GM18951 (cell line): ENCODE measurements around the gene FZD10.

Experiments used
- POLR2A ChIP-seq: IDR thresholded peaks from 4 replicates; pipeline ENCODE4 v1.6.1; 2011; ENCODE audit warnings: mild to moderate bottlenecking; ENCODE audit not compliant: insufficient read length, insufficient read depth; ENCODE audit errors: extremely low read depth
- in situ Hi-C: fragments of 300-500 bp; cut with MboI; formaldehyde crosslinking; loops from one replicate; pipeline ENCODE4 v1.12.0; 2022; ENCODE audit warnings: low sequenced_read_pairs, mixed read lengths, inconsistent platforms; ENCODE audit not compliant: unreplicated experiment

The FZD10 gene

DNA sequence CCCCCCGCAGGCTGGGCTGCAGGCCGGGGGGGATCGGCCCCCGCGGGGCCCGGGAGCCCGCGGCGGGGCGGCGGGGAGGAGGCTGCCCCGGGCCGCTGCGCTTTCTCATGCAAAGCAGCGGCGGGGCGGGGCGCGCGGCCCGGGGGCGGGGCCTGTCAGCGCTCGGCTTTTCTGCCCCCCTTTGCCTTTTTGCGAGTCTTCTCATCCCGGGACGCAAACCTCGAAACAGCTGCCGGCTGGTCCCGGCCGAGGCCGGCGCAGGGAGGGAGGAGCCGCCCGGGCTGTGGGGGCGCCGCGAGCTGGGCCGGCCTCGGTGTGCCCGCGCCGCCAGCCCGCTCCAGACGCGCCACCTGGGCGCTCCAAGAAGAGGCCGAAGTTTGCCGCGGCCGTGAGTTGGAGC is at the start of gene FZD10:
TSS of gene FZD10 (plus strand) at position 198 of the 400 bp plus-strand sequence. CDS start 479 bp downstream, outside the sequence.
- in situ Hi-C loops = no loop called here
- no peak for TF ChIP-seq POLR2A

GRCh38 chr12:130114952-130115351 is 47.3 kb upstream of the FZD10 start:
- no peak for TF ChIP-seq POLR2A
- in situ Hi-C loops = no loop called here

GRCh38 chr12:130115646-130116045 is 46.6 kb upstream of the FZD10 start:
- TF ChIP-seq POLR2A = no peak
- in situ Hi-C loops = no loop called here

GRCh38 chr12:130116791-130117190 is 45.5 kb upstream of the FZD10 start:
- in situ Hi-C loops = no loop called here

GRCh38 chr12:130117233-130117632 is 45.0 kb upstream of the FZD10 start:
- in situ Hi-C loops = no loop called here

More at GRCh38 chr12:130116791-130117190, 45.5 kb upstream of the FZD10 start:
- no peak for TF ChIP-seq POLR2A

GRCh38 chr12:130117701-130118100 is 44.6 kb upstream of the FZD10 start:
- in situ Hi-C loops = no loop called here
- TF ChIP-seq POLR2A = no peak

More at GRCh38 chr12:130117233-130117632, 45.0 kb upstream of the FZD10 start:
- no peak for TF ChIP-seq POLR2A

DNA sequence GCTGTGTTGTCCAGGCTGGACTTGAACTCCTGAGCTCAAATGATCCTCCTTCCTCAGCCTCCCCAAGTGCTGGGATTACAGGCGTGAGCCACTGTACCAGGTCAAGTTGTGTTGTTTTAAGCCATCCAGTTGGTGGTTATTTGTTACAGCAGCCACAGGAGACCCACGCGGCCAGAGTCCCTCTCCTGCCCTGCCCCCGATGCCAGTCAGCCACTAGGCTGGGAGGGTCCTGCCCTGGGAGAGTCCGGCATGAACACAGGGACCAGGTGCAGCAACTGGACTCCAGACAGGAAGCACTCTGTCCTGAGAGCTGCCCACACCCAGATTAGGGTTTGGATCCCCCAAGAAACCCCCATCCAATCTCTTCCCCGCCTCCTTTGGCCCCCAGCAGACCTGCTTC is 44.1 kb upstream of the FZD10 start:
- no peak for TF ChIP-seq POLR2A
- in situ Hi-C loops = no loop called here

DNA sequence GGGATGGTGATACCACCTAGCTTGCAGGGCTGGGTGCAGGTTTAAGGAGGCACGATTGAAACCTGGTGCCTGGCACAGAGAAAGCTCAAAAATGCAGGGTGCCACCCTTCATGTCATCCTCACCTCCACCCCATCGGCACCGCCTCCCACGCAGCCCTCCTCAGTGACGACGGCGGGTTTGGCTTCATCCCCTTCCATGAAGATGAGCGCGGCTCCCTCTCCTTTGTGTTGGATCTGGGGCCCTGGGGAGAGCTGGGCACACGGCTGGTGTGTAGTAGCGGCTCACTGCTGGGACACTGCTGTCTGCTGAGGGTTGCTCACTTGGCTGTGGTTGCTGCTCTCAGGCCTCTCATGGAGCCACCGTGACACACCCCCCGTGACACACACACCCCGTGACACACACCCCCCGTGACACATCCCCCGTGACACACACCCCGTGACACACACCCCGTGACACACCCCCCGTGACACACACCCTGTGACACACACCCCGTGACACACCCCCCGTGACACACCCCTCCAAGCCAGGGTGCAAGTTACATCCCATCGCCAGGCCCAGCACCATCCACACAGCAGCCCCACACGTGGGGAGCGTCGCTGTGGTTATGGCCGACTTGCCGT is 42.9 kb upstream of the FZD10 start:
- TF ChIP-seq POLR2A = no peak
- in situ Hi-C loops = no loop called here

- TF ChIP-seq POLR2A = no peak
Measured at GRCh38 chr12:130120012-130120805, 42.1 kb upstream of the FZD10 start.

GRCh38 chr12:130121226-130122000 is 40.9 kb upstream of the FZD10 start:
- TF ChIP-seq POLR2A = no peak
- in situ Hi-C loops = no loop called here

More at GRCh38 chr12:130120012-130120805, 42.1 kb upstream of the FZD10 start:
- in situ Hi-C loops = no loop called here

- TF ChIP-seq POLR2A = no peak
- in situ Hi-C loops = no loop called here
Measured at GRCh38 chr12:130122356-130122755, 39.9 kb upstream of the FZD10 start.

GRCh38 chr12:130124106-130124505 is 38.2 kb upstream of the FZD10 start:
- TF ChIP-seq POLR2A = no peak
- in situ Hi-C loops = no loop called here

DNA sequence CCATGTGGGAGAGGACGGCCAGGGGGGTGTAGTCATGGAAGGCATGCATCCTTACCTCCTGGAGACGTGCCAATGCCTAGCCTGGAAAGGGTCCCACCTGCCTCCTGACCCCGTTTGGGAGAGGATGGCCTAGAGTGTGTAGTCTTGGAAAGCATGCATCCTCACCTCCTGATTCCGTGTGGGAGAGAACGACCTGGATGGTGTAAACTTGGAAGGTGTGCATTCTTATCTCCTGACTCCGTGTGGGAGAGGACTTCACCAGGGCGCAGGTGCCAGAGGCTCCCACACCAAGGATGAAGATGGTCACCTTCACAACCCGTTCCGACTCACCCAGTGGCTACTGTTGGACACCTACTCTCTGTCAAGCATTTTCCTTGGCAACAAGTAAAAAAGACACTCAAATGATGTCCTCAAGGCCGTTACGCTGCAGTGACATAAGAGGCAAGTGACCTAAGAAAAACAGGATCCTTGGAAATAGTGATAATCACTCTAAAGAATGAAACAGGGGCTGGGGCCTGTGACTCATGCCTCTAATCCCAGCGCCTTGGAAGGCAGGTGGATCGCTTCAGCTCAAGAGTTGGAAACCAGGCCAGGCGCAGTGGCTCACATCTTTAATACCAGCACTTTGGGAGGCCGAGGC is 37.5 kb upstream of the FZD10 start:
- in situ Hi-C loops = no loop called here
- TF ChIP-seq POLR2A = no peak
